HG02852 (cell line): Measurements from ENCODE around the gene SLC17A9.

ENCODE experiments used
- ATAC-seq: cut with Tn5 transposase; IDR thresholded peaks from one replicate; pipeline ENCODE4 v1.9.1; 2021; ENCODE audit warnings: mild to moderate bottlenecking, moderate library complexity; ENCODE audit not compliant: unreplicated experiment

SLC17A9 gene

GRCh38 chr20:62980380-62980960 is 28.0 kb downstream of the SLC17A9 start:
- ATAC-seq, result no peak

DNA sequence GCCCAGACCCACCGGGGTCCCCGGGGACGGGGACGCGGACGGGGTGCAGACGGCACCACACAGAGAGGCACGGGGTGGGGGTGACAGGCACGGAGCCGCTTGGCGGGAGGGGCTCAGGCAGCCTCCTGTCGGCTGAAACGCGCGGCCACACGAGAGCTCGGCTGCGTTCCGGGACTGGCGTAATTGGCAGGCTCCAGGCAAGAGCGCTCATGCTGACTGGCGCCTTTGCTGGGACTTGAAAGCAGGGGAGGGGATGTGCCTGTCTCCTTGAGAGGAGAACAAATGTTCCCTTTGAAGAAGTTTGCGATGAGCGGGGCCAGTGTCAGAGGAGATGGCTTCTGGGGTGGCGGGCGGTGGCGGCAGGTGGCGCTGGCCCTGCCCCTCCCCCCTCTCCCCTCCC is 28.5 kb downstream of the SLC17A9 start:
- no peak for ATAC-seq

DNA sequence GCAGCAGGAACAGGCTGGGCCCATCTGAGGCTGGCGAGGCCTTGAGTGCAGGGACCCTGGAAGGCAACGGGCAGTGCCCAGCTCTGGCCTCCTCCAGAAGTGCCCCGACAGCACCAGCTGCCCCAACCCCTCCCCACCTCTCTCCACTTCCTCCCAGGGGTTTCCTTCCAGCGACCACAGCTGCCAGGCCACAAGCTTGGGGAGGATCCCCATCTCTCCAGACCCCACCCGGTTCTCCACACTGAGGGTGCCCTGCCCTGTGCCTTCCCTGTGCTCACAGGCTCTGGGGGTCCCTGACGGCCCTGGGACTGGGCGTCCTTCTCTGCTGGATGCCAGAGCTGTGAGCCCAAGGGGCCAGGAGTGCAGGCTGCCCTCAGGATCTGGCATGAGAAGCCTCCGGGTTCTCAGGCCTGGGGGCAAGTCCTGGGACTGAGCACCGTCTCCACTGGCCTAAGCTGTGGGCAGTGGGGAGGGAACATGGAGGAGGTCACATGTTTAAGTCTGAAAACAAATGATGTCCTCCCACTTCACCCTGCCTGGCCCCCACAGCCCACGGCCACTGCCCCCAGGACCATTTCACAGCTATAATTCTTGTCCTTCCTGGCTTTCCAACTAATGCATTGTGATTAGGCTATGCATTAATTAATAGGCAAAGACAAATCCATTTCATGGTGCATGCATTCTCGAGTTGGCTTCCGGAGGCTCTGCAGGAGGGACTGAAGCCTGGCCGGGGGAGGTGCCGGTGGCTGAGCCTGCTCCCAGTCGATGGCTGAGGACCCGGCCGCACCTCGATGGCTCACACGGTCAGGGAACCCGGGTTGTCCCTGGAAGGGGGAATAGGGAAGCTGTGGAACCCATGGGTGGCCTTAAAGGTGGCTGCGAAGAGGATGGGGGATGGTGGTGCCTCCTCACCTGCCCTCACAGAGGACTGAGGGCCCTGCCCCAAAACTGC is 29.9 kb downstream of the SLC17A9 start:
- ATAC-seq, result no peak

GRCh38 chr20:62983210-62983609 is 30.7 kb downstream of the SLC17A9 start:
- no peak for ATAC-seq

DNA sequence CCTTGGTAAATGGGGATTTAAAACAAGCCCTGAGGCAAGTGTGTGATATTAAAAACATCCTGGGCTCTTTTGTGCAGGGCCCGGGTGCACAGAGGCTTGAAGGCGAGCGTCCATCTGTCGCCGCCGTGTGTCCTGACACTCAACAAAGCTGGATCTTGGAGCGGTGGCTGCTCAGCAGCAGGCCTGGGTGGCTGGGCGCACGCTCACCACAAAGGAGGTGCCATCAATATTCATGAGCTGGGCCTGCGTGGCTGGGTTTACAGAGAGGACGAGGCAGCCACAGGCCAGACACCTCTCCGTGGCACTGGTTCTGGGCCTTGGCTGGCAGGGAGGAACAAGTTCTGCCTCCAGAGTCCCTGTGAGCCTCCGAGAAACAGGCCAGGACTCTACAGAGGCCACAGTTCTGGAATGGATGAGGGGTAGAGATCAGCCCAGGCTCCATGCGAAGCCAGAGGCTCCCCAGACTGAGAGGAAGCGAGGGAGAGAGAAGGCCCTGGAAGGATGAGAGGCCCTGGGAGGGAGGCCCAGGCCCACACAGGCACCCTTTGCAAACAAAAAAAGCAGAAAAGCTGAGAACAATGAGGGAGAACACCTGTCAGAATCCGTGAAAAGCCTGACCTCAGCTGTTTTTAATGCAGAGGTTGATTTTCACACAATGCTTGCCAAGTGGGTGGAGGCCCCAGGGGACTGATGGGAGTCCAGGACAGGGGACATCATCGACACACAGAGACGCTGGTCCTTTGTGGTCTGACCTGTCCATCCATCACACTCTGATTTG is 32.3 kb downstream of the SLC17A9 start:
- ATAC-seq, result no peak

- no peak for ATAC-seq
These were observed 32.9 kb downstream of the SLC17A9 start for GRCh38 chr20:62985444-62985778.

DNA sequence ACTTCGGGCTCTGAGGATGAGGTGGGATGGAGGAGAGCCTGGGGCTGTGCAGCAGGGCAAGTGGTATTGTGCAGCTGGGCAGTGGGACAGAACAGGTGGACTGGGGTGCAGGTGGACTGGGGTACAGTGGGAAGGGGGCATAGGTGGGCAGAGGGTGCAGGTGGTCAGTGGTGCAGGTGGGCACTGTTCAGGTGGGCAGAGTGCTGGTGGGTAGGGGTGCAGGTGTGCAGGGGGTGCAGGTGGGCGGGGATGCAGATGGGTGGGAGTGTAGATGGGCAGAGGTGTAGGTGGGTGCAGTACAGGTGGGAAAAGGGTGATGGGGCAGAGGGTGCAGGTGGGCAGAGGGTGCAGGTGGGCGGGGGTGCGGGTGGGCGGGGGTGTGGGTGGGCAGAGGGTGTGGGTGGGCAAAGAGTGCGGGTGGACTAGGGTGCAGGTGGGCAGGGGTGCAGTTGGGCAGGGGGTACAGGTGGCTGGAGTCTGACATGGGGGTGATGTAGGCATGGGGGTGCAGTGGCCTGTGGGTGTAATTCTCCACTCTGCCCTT is 33.8 kb downstream of the SLC17A9 start:
- no peak for ATAC-seq

DNA sequence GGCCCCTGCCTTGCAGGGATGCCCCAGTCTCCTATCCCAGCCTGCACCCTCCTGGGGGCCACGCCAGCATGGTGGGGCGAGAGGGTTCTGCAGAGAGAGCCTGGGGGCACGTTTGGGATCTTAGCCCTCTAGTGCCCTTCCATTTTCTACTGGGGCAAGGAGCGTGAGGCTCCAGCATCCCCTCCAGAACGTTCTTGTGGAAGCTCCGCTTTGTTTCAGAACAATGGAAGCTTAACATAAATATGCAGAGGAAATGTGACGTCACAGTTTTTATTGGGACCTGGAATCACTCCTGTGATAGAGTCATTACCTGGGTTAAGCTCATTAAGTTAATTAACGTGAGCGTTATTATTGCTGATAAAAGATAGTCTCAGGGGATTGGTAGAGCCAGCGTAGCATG is 34.6 kb downstream of the SLC17A9 start:
- no peak for ATAC-seq

DNA sequence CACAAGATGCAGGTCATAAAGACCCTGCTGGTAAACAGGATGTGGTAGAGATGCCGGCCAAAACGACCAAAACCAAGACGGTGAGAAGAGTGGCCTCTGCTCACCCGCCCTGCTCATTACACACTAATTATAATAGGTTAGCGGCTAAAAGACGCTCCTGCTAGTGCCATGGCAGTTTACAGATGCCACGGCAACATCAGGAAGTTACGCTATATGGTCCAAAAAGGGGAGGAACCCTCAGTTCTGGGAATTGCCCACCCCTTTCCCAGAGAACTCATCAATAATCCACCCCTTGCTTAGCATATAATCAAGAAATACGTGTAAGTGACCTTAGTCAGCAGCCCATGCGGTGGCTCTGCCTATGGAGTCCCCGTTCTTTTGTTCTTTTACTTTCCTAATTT is 36.7 kb downstream of the SLC17A9 start:
- no peak for ATAC-seq

GRCh38 chr20:62990306-62990825 is 37.9 kb downstream of the SLC17A9 start:
- no peak for ATAC-seq

DNA sequence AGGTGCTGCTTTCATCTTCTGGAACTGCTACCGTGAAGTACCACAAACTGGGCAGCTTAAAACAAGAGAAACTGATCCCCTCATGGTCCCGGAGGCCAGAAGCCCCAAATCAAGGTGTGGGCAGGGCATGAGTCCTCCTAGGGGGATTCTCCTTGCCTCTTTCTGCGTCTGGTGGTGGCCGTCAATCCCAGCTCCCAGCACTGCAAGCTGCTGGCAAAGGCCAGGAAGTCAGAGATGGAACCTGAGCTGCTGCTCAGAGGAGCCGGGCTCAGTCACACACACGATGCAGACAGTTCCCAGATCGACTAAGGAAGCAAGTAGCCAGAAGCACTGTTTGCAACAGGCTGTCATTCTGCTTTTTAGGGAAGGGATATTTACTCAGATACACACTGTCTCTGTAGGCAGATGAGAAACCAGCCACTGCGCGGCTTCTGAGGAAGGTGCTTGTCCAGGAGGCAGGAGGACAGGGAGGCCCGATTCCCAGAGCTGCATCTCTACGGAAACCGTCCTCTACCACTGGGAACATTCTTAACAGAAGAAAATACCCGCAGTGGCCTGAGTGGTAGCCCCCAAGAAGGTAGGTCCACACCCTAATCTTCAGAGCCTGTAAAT is 38.8 kb downstream of the SLC17A9 start:
- ATAC-seq, result no peak

- no peak for ATAC-seq
These were observed 39.4 kb downstream of the SLC17A9 start for GRCh38 chr20:62991863-62992262.

- ATAC-seq, result no peak
These were observed 41.5 kb downstream of the SLC17A9 start for GRCh38 chr20:62993856-62994494.

- no peak for ATAC-seq
These were observed 42.4 kb downstream of the SLC17A9 start for GRCh38 chr20:62994869-62995281.

- no peak for ATAC-seq
These were observed 43.0 kb downstream of the SLC17A9 start for GRCh38 chr20:62995481-62995880.

DNA sequence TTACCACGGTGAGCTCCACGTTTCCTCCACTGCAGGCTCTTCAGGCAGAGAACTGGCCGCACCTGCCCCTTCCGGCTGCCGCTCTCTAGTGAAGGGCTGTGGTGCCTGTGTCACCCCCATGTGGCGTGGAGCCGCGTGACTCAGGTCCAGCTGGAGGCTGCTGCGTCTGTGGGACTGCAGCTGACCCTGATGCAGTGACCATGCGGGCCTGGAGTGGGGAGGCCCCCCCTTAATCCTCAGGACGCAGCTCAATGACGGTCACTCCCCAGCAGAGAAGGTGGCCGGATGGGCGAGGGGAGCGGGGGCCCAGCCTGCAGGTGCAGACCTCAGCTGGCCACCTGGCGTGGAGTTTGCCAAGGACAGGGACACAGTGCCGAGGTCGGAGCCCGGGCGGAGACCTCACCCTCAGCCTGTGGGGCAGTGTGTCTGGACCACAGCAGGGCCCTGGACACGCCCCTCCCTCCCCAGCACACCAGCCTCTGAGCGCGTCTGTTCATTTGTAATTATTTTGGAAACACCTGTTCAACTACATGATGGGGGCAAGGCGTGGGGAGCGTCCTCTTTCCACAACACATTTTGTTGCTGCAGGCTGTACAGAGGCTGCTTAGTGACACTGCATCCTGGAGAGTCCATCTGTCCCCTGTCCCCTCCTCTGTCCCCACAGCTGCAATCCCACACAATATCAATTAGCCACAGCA is 43.5 kb downstream of the SLC17A9 start:
- ATAC-seq, result no peak

GRCh38 chr20:62996596-62996982 is 44.1 kb downstream of the SLC17A9 start:
- no peak for ATAC-seq

GRCh38 chr20:62997417-62998035 is 45.0 kb downstream of the SLC17A9 start:
- ATAC-seq, result no peak

DNA sequence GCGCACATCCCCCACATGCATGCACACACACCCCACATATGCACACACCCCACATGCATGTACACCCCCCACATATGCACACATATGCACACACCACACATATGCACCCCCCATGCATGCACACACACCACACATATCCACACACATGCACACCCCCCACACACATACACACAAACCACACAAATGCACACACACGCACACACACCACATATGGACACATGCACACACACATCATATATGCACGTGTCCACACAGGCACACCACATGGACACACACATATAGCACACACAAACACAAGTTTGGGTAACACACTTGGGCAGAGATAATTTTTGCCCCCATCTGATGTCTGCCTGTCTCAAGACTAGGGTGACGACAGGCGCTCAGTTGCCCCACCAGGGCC is 45.9 kb downstream of the SLC17A9 start:
- ATAC-seq, result no peak
